RWPE1 (cell line): Measurements from ENCODE around the gene ZNF879.

Source experiments
- CTCF ChIA-PET: fragments of 350-600 bp; sonication (Branson Sonifier 250); formaldehyde crosslinking; extraction: SDS; loops from one replicate; lab custom pipeline; 2021; lab: Yijun Ruan, JAX
- POLR2A ChIA-PET: fragments of 400-600 bp; formaldehyde crosslinking; extraction: SDS; loops from one replicate; lab custom pipeline; 2020; ENCODE audit warnings: antibody characterized with exemption; ENCODE audit not compliant: low non-redundant PET; lab: Yijun Ruan, JAX
- DNase-seq: peaks from one replicate; pipeline ENCODE4 v3.0.0; 2012; ENCODE audit warnings: low spot score
- H3K27ac ChIP-seq: fragments of 450-650 bp; 2 replicates; pipeline ENCODE4 v1.5.1; 2017
- TF ChIP-seq, protein P1 (sequence below): fragments of 450-650 bp; conservative IDR thresholded peaks from 2 replicates; pipeline ENCODE4 v1.5.1; 2017; ENCODE audit warnings: low read depth, mild to moderate bottlenecking

The ZNF879 gene

GRCh38 chr5:179006564-179006963, 17.0 kb upstream of the ZNF879 start:
- no peak overlapping the region for H3K27ac ChIP-seq
- ChIA-PET POLR2A (no interaction called here), CTCF (no interaction called here)
- DNase-seq = no peak
- TF ChIP-seq, protein P1, sequence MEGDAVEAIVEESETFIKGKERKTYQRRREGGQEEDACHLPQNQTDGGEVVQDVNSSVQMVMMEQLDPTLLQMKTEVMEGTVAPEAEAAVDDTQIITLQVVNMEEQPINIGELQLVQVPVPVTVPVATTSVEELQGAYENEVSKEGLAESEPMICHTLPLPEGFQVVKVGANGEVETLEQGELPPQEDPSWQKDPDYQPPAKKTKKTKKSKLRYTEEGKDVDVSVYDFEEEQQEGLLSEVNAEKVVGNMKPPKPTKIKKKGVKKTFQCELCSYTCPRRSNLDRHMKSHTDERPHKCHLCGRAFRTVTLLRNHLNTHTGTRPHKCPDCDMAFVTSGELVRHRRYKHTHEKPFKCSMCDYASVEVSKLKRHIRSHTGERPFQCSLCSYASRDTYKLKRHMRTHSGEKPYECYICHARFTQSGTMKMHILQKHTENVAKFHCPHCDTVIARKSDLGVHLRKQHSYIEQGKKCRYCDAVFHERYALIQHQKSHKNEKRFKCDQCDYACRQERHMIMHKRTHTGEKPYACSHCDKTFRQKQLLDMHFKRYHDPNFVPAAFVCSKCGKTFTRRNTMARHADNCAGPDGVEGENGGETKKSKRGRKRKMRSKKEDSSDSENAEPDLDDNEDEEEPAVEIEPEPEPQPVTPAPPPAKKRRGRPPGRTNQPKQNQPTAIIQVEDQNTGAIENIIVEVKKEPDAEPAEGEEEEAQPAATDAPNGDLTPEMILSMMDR = no peak

DNA sequence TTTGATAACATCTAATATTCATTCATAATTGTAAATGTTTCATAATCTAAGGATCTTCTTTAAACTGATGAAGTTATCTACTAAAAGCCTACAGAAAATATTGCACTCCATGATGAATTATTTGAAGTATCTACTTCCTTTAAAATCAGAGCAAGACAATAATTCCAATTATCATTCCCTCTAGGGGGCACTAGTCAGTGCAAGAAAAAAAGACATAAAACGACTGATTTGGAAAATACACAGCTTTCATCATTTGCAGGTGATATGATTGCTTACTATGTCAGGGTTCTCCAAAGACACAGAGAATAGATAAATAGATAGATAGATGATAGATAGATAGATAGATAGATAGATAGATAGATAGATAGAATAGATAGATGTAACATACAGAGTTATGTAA, 14.9 kb upstream of the ZNF879 start:
- ChIA-PET POLR2A (no interaction called here), CTCF (interaction anchor here (0.6 kb wide), 1 partner anchor 11 kb away, joined by 3 read pairs; no protein-coding TSS in a partner anchor)
- no peak for DNase-seq
- TF ChIP-seq, protein P1 = 0 out of 2 replicates have a peak, but pooled peaks have one; percentile 13
- no peak overlapping the region for H3K27ac ChIP-seq

DNA sequence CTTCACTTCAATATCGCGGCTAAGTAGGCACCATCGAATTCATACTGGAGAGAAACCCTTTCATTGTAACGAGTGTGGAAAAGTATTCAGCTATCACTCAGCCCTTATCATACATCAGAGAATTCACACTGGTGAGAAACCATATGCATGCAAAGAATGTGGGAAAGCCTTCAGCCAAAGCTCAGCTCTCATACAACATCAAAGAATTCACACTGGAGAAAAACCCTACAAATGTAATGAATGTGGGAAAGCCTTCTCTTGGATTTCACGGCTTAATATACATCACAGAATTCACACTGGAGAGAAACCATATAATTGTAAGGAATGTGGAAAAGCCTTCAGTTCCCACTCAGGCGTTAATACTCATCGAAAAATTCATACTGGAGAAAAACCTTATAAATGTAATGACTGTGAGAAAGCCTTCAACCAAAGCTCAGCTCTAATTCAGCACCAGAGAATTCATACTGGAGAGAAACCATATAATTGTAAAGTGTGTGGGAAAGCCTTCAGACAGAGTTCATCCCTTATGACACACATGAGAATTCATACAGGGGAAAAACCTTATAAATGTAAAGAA, 9.5 kb downstream of the ZNF879 start:
- H3K27ac ChIP-seq = no peak overlapping the region
- ChIA-PET POLR2A (no interaction called here), CTCF (no interaction called here)
- DNase-seq = no peak
- TF ChIP-seq, protein P1 = no peak

- H3K27ac ChIP-seq = no peak overlapping the region
- CTCF ChIA-PET = no interaction called here
- DNase-seq = no peak
- POLR2A ChIA-PET = no interaction called here
- TF ChIP-seq, protein P1 = no peak
Measured at GRCh38 chr5:179044765-179045164, 21.2 kb downstream of the ZNF879 start.

- ChIA-PET POLR2A (no interaction called here), CTCF (no interaction called here)
- TF ChIP-seq, protein P1 = no peak
- no peak overlapping the region for H3K27ac ChIP-seq
- DNase-seq = no peak
Measured at GRCh38 chr5:179051784-179052183, 28.2 kb downstream of the ZNF879 start.

DNA sequence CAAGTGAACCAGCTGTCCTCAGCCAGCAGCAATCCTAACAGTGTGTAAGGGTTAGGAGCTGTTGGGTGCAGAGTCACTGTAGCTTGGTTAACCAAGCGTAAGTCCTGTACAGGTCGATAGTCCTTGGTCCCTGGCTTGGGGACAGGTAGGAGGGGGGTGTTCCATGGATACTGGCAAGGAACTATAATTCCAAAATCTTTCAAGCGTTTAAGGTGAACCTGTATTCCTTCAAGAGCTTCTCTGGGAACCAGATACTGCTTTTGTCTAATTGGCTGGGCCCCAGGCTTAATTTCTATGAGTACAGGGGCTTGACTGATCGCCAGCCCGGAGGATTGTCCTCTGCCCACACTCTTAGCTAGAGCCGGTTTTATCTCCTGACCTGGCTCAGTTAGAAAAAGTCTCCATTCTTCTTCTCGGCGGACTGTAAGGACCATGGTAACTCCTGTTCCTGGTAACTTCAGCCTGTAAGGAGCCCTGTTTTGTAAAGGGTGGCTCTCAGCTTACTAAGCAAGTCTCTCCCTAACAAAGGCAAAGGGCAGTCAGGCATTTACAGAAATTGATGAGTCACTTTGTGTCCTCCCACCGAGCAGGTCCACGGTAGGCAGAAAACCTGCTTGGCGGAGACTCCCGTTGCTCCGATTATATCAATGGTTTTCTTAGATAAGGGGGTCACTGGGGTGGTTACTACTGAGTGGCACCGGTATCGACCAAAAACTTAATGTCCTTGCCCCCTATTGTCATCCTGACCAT, 30.6 kb downstream of the ZNF879 start:
- no peak overlapping the region for H3K27ac ChIP-seq
- ChIA-PET CTCF (interaction anchor here (0.6 kb wide), 1 partner anchor 14 kb away, joined by 3 read pairs; no protein-coding TSS in a partner anchor), POLR2A (no interaction called here)
- TF ChIP-seq, protein P1 = no peak
- DNase-seq = no peak
